MM.1S (cell line): ENCODE measurements around the gene GSG1.

Experiments used
- EZH2 ChIP-seq: fragments of 300-600 bp; sonication (generic); optimal IDR thresholded peaks from 2 replicates; pipeline ENCODE3; 2017; ENCODE audit warnings: low read depth, mild to moderate bottlenecking, antibody characterized with exemption, low read length, mixed read lengths
- EZH2phosphoT487 ChIP-seq: fragments of 300-600 bp; sonication (generic); IDR thresholded peaks from 2 replicates; pipeline ENCODE4 v1.6.1; 2018; ENCODE audit warnings: antibody characterized with exemption, low read length
- TF ChIP-seq, protein P1 (sequence below): fragments of 300-600 bp; sonication (generic); IDR thresholded peaks from 2 replicates; pipeline ENCODE4 v1.5.1; 2016; ENCODE audit warnings: antibody characterized with exemption, low read length, mixed read lengths

DNA sequence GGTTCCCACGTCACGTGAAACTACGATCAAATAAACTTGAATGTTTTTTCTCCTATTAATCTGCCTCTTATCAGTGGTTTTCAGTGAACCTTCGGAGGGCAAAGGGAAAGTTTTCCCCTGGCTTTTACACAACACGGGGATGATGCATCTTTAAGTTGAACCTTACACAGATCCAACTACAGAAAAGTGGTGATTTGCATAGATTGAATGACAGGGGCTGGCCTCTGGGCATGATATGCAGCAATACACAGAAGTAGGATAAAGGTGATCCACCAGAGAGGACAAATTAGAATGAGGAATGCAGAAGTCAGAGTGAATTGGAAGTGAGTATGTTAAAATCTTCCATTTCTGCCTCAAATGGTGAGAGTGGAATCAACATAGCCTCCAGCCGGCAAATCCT lies 11.6 kb downstream of the GSG1 start:
- TF ChIP-seq EZH2phosphoT487 (no peak), EZH2 (no peak)
- TF ChIP-seq, protein P1, sequence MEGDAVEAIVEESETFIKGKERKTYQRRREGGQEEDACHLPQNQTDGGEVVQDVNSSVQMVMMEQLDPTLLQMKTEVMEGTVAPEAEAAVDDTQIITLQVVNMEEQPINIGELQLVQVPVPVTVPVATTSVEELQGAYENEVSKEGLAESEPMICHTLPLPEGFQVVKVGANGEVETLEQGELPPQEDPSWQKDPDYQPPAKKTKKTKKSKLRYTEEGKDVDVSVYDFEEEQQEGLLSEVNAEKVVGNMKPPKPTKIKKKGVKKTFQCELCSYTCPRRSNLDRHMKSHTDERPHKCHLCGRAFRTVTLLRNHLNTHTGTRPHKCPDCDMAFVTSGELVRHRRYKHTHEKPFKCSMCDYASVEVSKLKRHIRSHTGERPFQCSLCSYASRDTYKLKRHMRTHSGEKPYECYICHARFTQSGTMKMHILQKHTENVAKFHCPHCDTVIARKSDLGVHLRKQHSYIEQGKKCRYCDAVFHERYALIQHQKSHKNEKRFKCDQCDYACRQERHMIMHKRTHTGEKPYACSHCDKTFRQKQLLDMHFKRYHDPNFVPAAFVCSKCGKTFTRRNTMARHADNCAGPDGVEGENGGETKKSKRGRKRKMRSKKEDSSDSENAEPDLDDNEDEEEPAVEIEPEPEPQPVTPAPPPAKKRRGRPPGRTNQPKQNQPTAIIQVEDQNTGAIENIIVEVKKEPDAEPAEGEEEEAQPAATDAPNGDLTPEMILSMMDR = no peak
